HG02852 (cell line): ENCODE results near the gene B4GALT2.

Experiments used
- ATAC-seq: cut with Tn5 transposase; IDR thresholded peaks from one replicate; pipeline ENCODE4 v1.9.1; 2021; ENCODE audit warnings: mild to moderate bottlenecking, moderate library complexity; ENCODE audit not compliant: unreplicated experiment

Gene B4GALT2

DNA sequence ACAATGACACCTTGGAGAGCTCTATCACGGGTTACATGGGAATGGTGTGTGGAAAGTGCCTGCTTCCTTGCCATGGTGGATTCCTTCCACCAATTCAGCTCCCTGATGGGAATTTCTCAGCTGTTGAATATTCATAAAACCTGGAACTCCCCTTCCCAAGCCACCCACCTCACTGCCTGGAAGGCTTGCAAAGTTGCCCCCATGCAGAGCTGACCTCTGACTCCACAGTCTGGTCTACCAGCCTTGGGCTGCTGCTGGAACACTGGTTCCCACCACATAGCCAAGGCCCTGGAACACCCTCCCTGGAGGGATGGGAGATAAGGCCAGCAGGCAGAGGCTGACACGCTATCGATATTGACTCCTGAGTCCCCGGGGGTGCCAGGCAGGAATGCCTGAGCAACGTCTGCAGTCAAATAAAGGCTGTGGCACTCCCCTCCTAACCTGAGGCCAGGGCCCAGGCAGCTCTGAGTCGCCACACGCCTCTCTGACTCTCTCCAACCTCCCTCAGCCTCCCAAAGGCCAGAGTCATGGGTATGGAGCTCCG, 21.2 kb downstream of the B4GALT2 start:
- ATAC-seq = no peak

DNA sequence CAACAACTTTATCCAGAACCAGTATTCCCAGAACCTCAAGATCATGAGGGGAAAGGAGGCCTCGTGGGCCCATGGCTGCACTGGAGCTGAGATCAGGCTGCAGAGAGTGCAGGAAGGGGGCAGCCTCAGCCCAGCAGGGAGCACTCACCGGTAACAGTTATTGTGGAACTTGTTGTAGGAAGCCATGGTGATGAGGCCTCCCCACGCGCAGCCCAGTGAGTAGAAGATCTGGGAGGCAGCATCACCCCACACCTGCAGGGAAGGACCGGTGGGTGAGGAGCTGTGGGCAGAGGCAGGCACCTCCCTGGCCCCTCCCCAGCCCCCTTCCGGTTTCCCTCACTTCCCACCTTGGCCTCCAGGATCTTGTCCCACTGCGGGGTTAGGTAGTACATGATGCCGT, 23.2 kb downstream of the B4GALT2 start:
- ATAC-seq = no peak

DNA sequence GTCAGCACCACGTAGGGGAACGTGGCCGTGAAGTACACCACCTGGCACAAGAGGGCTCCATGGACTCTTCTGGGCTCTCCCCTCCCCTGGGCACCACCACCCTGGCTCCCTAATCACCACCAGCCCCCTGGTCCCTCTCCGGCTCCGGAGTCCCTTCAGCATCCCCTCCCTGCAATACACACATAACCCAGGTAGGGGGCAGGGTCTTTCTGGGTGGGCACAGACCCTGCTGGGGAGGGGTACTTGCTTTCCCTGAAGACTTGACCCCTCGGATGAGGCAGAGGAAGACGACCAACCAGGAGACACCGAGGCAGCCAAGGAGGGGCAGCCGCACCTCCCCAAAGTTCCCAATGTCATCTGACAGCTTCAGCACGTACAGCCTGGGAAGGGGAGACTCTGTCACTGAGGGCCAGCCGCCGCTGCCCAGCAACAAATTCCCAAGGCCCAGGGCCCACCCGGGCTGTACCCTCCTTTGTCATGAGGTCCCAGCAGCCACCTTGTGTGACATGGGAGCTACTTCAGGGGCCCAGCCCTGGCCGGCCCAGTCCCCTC, 23.7 kb downstream of the B4GALT2 start:
- no peak for ATAC-seq

DNA sequence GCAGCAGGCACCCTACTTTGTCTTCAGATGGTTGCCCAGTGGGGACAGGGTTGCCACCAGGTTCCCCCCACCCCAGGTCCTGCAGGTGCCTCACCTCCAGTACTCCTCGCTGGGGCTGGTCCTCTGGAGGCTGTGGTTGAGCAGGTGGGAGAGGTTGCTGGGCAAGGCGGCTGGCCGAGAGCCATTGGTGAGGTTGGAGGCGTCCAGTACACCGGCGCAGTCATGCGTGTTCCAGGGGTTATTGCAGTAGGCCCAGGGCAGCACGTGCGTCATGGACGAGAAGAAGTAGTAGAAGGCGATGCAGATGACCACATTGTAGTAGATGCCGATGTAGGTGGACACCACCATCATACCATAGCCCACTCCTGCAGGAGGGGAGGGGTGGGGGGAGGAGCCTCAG, 29.2 kb downstream of the B4GALT2 start:
- no peak for ATAC-seq

DNA sequence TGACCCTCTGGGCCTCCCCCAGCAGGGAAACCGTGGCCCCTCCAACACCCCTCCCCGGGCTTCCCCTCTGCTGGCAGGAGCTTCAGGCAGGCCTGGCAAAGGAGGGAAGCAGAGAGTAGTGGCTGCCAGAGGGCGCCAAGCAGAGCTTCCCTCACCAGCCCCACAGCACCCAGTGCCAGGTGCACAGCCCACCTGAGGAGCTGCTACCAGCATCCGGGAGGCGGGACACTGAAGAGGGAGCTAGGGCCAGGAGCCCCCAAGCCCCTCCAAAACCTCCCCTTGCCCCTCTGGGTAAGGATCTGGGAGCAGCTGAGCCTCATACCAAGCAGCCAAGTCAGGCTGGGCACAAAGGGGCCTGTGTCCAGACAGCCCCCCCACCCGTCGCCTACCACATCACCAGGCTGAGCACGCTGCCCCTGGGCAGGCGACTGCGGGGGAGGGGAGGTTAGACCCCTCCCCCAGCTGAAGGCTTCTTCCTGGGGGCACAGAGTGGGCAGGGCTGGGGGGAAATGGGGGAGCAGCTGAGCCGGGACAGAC, 32.0 kb downstream of the B4GALT2 start:
- ATAC-seq = no peak

DNA sequence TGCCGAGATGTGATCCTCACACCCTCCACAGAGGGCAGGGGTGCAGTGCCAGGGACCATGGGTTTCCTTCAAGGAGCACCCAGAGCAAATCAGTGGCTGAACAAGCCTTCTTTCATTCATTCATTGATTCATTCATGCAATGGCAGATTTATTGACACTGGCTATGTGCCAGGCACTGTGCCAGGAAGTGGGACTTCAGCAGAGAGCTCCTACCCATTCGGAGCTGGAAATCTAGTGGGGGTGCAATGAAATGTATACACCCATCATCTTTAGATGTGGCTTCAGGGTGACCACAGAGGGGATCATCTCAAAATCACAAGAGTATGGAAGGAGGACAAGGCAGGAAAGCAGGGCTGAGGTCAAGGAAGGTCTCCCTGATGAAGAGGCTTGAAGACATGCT, 33.4 kb downstream of the B4GALT2 start:
- no peak for ATAC-seq

DNA sequence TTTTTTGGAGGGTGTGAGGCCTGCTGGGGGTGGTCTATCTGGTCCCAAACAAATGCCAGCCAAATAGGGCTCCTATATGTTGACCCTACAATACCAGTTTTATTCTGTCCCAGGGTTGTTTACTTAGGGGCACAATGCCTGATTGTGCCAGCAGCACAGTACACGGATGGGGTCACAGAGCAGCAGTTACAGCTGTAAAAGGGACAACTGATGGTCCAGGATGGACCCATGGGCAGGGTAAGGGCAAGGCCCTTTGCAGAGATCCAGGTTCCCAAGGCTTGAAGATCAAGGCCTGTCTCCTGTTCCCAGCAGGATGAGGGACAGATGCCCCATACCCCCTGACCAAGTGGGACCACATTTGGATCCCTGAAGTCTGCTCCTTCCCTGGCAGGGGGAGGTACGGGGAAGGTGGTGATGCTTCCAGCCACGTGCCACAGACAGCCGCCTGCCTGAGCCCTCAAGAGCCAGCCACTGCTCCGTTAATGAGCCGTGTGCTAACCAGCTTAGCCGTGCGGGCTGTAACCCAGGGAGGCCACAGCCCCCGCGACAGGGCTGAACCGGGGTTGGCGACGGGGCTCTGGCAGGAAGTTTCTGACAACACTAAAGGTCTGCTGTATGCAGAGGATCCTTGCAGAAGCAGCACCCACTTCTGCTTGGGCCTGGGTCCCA, 34.1 kb downstream of the B4GALT2 start:
- ATAC-seq = no peak

DNA sequence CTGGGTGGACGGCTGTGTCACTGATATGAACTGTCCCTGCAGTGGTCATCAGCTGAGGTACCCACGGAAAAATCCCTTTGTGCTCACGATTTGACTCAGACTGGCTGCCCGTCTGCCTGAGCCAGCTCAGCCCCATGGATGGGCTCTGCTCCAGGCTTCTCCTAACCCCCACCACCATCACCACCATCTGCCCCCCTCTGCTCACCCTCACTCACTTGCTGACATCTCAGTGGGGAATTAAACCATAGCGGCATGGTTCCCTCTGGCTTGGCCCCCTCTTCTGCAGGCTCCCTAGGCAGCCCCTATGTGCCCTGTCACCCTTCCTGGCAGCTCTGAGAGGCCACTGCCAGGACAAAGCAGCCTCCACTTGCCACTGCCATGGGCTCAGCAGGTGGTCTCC, 34.9 kb downstream of the B4GALT2 start:
- ATAC-seq = no peak

DNA sequence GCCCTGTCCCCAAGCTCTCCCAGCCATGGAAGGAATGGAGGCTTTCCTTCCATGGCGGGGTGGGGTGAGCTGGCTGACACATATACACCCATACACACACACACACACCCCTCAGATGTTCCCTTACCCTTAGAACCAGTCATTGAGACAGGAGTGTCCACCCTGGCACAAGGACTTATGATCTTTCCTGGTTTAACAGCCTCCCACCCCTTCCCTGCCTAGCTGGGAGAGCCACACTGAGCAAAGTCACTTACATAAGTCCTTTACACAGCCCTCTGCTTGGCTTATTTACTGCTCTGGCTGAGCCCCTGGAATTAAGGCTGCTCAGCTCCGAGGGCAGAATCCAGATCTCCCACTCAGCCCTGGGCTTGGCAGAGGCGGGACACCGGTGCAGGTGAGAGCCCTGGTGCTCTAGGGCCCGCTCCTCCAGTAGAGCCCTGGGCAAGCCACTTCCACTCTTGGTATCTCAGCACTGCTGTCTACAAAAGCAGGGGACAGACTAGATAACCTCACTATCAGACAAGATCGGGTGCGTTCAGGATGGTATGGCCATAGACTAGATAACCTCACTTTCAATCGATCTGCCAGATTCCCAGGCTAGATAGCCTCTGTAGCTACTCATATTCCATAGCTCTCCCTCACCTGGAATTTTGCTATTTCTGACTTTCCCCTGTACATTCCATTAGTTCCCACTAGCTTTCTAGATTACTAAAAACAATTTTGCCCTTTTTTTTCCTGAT, 35.5 kb downstream of the B4GALT2 start:
- ATAC-seq = no peak

DNA sequence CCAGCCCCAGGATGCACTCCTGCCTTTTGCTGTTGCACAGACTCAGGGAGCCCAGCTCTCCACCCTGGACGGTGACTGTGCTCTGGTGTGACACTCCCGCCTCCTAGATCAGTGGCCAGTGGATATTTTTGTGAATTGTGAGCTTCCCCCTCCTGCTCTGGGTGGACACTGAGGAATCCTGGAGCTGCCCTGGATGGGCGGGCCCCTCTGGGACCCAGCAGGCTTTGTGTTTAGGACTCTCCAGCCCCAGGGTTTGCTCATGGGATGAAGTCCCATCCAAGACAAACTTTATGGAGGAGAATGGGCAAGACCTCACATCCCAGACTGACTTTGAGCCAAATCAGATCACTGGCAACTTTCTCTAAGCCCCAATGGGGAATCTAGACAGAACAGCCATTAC, 36.2 kb downstream of the B4GALT2 start:
- no peak for ATAC-seq

DNA sequence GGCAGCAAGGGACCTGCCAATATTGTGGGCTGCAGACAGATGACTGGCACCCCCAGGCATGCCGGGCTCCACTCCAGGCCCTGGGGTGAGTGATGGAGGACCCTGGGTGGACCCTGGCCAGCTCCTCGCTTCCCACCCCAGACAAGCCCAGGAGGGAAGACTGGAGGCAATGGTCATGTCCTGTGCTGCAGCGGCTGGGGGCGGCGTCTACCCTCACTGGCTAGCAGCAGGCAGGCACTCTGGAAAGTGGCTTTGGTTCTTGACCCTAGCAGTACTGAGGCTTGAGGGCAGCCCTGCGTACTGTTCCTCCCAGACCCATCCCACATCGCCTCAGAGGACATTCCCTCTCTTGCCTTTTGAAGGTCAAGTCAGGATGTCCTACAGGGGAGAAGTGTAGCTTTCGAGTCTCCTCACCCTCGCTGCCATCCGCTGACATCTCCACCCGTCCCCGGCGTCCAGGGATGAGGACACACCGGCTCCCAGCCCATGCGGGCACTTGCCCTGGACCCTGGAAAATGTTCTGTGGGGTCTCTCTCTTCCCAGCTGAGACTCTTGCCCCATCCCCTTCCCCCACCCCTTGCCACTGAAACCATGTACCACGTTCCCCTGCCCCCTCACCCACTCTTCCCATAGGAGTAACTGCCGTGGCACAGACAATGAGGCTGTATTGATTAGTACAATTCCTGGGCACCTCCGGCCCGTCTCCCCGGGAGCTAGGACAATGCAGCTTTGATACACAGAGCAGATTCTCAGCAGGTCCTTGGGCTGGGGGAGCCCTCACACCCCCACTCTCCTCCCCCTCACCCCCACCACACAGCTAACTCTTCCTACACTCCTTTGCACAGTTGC, 37.3 kb downstream of the B4GALT2 start:
- no peak for ATAC-seq

DNA sequence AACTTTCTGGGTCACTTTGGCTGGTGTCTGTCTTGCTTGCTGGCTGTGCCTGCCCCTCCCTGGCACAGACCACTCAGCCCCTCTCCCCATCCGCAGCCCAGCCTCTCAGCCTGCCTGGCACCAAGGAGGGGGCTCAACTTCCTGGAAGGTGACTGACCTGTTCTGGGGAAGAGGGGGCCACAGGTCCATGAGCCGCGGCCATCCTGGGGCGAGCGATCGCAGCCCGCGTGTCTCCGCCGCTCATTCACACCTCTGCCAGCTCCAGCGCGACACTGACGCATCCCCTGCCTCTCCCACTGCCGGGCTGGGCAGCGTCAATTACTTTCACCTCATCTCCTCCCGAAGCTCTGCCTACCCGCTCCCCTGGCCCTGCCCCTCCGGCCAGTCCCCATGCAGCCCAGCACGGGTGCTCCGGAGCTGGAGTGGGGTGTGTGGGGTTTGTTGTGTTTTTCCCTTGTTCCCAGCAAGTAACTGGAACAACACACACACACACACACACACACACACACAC, 37.9 kb downstream of the B4GALT2 start:
- no peak for ATAC-seq

DNA sequence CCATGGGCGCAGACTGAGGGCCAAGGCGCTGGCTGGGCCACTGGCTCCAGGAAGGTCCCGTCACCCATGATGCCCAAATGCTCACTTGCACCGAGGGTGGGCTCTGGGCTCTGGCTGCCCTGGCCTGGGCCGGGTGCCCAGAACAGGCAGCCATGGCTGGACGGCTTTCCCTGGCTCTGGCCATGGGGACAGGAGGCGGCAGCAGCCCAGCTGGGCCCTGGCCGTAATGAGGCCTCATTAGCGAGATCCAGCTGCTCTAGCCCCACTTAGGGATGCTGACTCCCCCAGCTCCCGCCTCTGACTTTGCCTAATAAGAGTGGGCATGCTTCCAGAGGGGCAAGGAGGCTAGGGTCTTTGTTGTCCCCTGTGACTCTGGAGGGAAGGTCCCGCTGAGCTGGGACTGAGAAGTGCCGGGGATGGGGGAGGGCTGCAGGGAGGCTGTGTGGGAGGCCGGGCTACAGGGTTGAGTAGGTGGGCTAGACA, 40.5 kb downstream of the B4GALT2 start:
- ATAC-seq = no peak

DNA sequence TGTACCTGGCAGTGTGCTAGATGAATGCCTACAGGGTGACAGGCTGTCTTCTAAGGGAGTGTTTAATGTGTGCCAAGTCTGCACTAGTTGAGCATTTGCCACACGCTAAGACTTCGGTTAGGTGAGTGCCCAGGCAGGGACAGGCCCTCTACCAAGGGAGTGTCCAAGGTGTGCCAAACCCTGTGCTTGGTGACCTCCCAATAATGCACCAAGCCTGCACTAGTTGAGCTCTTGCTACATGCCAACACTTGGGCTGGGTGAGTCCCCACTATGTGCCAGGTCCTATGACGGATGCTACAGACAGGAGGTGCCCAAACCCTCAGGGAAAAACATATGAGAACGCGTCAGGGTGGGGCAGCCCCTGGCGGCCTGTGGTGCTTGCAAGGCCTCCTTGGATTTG, 41.5 kb downstream of the B4GALT2 start:
- ATAC-seq = no peak

DNA sequence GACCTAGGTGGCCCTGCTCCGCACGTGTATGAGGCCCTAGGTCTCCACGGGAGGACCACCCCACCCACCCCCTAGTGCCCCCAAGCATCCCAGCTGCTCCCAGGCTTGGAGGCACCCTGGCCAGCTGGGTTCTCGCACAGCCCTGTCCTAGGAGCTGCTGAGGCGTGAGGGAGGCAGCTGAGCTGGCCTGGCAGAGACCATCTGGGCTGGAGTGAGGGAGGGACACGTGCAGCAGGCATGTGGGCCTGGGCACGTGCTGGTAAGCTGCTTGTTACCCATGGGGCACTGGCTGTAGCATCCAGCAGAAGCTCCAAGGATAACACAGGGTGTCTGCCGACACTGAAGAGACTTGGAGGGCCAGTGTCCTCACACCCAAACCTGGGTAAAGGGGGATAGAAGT, 42.1 kb downstream of the B4GALT2 start:
- ATAC-seq = no peak

DNA sequence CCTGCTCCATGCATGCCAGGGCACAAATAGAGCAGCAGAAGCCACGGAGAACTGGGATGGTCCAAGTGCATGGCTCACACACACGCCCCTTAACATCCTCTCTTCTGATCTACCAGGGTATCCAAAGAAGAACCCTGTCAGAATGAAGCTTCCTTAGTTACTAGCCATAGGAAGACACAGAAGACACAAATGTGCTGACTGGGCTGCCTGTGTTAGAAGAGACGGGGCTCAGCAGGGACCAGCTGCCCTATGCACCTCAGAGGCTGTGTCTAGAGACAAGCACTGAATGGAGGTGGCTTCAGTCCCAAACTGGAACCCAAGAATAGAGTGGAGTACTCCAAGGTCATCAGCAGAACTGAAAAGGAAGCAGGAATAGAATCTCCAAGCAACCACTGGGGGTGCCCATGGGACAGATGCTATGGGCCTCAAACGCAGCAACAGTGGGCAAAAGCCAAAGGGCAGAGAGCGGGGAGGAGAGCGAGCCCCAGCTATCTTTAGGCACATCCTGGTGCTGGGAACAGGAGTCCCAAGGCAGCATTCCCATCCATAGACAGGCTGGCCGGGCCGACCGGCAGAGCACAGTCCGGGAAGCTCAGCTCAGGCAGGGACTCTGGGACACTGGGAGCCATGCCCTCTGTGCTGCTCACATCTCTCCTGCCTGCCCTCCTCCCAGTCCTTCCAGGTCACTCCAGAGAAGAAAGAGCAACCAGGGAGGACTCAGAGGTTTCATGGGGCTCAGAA, 42.7 kb downstream of the B4GALT2 start:
- ATAC-seq = no peak

DNA sequence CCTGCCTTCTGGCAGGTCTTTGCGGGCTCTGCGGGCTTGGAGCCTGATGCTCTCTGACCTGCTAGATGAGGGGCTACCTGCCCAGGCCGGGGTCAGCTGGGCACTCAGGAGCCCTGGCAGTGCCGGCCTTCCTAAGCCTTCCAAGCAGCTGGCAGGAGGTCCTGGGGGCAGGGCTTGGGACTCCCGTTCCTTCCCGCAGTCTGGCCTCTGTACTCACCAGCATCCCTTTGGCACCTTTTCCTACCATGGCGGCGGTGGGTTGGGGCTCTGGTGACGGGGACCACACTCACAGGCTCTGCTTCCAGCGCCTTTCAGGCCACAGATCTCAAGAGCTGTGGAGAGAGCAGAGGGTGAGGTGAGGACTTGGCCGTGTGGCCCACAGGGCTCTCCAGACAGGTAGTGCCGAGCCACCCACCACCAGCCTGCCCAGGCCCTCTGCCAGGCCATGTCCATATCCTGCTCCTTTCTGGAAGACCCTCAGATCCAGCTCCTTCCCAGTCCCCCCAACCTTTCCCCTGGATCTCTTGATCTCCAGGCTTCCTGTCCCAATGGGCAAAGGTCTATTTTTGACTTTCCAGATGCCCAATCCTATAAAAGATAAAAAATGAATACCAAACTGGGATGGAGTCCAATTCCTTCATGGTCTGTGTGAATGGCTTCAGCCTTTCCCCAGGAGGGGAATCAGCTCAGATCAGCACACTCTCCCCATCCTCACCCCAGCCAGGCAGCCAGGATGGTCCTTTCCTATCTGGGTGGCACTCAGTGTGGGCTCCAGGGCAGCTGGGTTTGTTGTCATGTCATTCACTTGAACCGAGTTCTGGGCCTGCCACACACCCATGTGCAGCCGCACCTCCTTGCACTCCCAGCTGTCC, 45.3 kb downstream of the B4GALT2 start:
- ATAC-seq = no peak

DNA sequence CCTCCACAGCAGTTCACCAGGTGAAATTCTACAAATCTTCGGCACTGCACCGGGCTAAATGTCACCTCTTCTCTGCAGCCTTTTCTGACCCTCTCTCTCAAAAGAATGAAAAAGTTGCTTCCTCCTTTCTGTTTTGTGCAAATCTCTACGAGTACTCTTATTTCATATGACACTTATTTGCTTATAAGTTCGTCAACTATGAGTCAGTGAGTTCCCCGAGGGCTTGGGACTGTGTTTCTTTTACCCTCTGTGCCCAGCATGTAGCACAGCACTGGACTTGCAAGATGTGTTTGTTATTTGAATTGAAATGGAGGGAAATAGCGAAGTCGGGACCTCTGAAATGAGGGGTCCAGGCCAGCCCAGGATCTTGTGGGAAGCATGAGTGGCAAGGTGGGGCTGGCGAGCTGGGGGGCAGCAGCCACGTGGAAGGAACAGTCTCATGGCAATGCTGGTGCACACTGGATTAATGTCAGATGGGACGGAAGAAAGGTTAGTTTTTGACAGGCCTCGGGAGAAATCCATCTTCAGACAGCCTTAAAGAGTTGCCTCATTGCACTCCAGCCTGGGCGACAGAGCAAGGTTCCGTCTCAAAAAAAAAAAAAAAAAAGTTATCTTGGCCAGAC, 46.0 kb downstream of the B4GALT2 start:
- no peak for ATAC-seq

DNA sequence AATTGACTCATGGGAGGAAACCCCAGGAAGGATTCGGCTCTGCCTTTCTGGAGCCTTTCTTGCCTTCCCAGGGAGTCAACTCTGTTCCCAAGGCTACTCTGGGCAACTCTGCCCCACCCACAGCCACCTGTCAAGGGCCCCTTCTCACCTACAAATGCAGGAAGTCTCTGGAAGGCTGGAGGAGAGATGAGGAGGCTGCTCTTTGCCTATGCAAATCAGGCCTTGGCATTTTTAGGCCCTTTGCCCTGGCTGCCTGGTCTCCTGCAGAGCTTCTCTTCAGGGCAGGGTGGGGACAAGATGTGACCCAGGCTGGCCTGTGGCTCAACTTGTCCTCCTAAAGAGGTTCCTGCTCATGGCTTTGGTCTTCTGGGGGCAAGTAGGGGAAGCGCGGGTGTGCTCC, 46.8 kb downstream of the B4GALT2 start:
- no peak for ATAC-seq
